HG02943 (cell line): ENCODE measurements around the gene GGTLC2.
"Not testable (repeated sequence)": the region's sequence is repeated elsewhere in the genome, so short reads cannot be mapped to it uniquely, and the experiment has no call there.

Experiments
- ATAC-seq: cut with Tn5 transposase; IDR thresholded peaks from one replicate; pipeline ENCODE4 v1.9.1; 2021; ENCODE audit warnings: mild to moderate bottlenecking, low read depth, moderate library complexity; ENCODE audit not compliant: unreplicated experiment

Gene GGTLC2

GRCh38 chr22:22633533-22633932 lies 10.9 kb upstream of the GGTLC2 start:
- not testable (repeated sequence) for ATAC-seq

GRCh38 chr22:22636260-22636659 lies 8.2 kb upstream of the GGTLC2 start:
- ATAC-seq: not testable (repeated sequence)

GRCh38 chr22:22638313-22638712 lies 6.1 kb upstream of the GGTLC2 start:
- ATAC-seq: not testable (repeated sequence)

GRCh38 chr22:22642255-22642654 lies 2.2 kb upstream of the GGTLC2 start:
- not testable (repeated sequence) for ATAC-seq

- ATAC-seq: not testable (repeated sequence)
Measured at GRCh38 chr22:22645969-22646368, 1.6 kb downstream of the GGTLC2 start.

- not testable (repeated sequence) for ATAC-seq
Measured at GRCh38 chr22:22647952-22648351, 3.5 kb downstream of the GGTLC2 start.

GRCh38 chr22:22648863-22649536 lies 4.6 kb downstream of the GGTLC2 start:
- not testable (repeated sequence) for ATAC-seq

GRCh38 chr22:22649761-22650160 lies 5.3 kb downstream of the GGTLC2 start:
- not testable (repeated sequence) for ATAC-seq

- not testable (repeated sequence) for ATAC-seq
Measured at GRCh38 chr22:22650398-22650797, 6.0 kb downstream of the GGTLC2 start.

- not testable (repeated sequence) for ATAC-seq
Measured at GRCh38 chr22:22650803-22651515, 6.5 kb downstream of the GGTLC2 start.

GRCh38 chr22:22651593-22651992 lies 7.2 kb downstream of the GGTLC2 start:
- not testable (repeated sequence) for ATAC-seq

- not testable (repeated sequence) for ATAC-seq
Measured at GRCh38 chr22:22652102-22652501, 7.7 kb downstream of the GGTLC2 start.

GRCh38 chr22:22652573-22652972 lies 8.2 kb downstream of the GGTLC2 start:
- not testable (repeated sequence) for ATAC-seq

GRCh38 chr22:22653677-22654381 lies 9.4 kb downstream of the GGTLC2 start:
- ATAC-seq: not testable (repeated sequence)

- ATAC-seq: no peak
Measured at GRCh38 chr22:22655452-22656290, 11.3 kb downstream of the GGTLC2 start.

- ATAC-seq: no peak
Measured at GRCh38 chr22:22657712-22658111, 13.3 kb downstream of the GGTLC2 start.

- ATAC-seq: no peak
Measured at GRCh38 chr22:22661275-22661674, 16.9 kb downstream of the GGTLC2 start.

- ATAC-seq: no peak
Measured at GRCh38 chr22:22662095-22662494, 17.7 kb downstream of the GGTLC2 start.

GRCh38 chr22:22663861-22664800 lies 19.7 kb downstream of the GGTLC2 start:
- no peak for ATAC-seq
